GM10266 (cell line): Measurements from ENCODE around the gene OMP.
A peak's percentile ranks its signal among the peaks of the same experiment; 100 is the strongest.

Experiments used
- DNase-seq: peaks from one replicate; pipeline ENCODE4 v3.0.0; 2012; ENCODE audit errors: extremely low spot score
- TF ChIP-seq, protein P1 (sequence below): IDR thresholded peaks from 2 replicates; pipeline ENCODE4 v1.5.1; 2012; ENCODE audit warnings: mild to moderate bottlenecking, low read depth; ENCODE audit not compliant: control insufficient read depth, insufficient read depth; ENCODE audit errors: missing control alignments

Gene OMP

DNA sequence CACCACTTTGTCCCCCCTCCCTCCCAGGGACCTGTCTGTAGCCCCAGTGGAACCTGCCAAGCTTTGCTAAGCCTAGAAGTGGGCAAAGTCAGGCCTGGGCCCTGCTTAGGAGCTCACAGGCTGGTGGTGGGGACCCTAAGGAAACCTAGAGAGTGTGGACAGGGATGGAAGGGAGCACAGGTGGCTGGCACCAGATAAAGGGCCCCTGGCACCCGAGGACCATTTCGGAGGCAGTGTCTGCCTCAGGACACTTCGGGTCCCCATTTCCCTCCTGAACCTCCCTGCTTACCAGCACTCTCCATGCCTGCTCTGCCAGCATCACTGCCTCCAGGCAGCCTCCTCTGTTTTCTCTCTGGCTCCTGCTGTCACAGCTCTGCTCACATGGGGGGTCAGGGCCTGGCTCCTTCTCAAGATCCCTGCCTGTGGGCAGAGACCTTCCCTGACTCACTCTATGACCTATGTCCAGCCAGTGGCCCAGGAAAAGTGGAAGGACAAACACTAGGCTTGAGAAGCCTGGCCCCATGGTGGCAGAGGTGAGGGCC lies 13.6 kb upstream of the OMP start:
- no peak for DNase-seq
- TF ChIP-seq, protein P1, sequence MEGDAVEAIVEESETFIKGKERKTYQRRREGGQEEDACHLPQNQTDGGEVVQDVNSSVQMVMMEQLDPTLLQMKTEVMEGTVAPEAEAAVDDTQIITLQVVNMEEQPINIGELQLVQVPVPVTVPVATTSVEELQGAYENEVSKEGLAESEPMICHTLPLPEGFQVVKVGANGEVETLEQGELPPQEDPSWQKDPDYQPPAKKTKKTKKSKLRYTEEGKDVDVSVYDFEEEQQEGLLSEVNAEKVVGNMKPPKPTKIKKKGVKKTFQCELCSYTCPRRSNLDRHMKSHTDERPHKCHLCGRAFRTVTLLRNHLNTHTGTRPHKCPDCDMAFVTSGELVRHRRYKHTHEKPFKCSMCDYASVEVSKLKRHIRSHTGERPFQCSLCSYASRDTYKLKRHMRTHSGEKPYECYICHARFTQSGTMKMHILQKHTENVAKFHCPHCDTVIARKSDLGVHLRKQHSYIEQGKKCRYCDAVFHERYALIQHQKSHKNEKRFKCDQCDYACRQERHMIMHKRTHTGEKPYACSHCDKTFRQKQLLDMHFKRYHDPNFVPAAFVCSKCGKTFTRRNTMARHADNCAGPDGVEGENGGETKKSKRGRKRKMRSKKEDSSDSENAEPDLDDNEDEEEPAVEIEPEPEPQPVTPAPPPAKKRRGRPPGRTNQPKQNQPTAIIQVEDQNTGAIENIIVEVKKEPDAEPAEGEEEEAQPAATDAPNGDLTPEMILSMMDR, result no peak

DNA sequence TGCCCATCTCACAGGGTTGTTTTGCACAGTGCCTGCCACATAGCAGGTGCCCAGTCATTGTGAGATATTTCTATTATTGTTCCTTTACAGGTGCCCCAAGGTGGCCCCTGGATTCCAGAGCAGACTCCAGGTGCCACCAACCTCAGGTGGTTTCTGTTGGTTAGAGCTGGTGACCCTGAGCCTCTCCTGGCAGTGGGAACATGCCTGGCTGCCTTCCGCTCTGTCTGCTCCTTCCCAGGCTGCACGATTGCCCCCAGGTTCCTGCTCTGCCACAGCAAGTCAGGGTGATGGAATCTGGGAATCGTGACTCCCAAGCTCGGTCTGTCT lies 12.6 kb upstream of the OMP start:
- DNase-seq, result no peak
- TF ChIP-seq, protein P1, result no peak

DNA sequence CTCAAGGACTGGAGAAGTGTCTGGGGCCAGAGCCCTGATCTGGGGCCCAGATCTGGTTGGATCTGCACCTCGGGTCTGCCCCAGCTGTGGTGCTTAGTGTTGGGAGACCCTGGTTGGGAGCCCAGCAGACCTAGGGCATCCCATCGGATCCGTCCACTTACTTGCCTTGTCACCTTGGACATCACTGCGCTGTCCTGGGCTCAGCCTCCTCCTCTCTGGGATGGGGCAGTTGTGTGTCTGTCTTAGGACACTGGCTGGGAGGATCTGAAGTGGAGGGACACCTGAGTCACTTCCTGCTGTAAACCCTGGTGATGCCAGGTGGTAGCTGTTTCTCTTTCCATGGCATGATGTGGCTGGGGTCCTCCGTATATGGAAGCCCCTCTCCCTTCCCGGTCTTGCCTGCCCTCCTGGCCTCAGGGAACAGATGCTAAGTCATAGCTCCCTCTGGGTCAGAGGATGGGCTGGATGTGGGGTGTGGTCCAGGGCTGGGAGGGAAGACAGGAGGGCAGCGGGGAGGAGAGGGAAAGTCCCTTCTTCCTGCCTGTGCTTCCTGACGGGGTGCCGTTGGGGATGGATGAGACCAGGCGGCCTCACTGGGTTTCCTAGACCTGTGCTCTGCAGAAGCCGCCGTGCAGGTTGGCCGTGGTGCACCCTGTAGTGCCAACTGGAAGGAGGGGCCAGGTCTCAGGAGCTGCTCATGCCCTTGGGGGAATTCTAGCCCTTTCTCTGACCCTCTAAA lies 12.1 kb upstream of the OMP start:
- TF ChIP-seq, protein P1, result no peak
- no peak for DNase-seq

DNA sequence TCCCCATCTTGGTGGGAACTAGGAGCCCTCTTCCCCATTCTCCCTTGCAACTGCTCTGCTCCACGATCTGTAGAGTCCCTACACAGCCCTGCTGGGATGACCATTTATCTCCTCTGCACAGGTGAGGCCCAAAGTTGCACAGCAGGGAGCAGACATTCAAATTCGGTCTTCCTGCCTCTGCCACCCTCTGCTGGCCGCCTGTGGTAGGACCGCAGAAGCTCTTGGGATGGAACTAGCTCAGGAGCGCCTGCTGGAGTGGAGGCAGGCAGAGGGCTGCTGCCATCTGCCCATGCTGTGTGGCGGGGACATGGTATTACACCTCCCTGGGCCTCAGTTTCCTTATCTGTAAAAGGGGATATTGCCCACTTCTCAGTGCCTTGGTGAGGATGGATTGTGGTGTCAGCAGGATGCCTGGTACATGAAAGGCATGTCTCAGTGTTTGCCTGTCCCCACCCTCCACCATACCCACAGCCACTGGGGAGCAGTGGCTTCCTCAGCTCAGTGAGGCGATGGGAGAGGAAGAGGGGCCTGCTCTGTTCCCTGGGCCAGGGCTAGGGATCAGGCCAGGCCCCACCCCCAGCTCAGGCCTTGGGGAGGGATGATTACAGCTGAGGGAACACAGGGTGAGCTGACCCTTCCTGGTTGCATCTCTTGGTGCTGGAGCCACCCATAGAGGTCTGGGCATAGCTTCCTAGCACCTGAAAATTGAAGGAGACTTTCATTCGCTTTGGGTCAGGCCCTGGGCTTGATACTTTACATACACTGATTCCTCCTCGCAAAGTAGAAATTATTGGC lies 11.3 kb upstream of the OMP start:
- TF ChIP-seq, protein P1, result peak; percentile 88
- DNase-seq, result peak; percentile 90

DNA sequence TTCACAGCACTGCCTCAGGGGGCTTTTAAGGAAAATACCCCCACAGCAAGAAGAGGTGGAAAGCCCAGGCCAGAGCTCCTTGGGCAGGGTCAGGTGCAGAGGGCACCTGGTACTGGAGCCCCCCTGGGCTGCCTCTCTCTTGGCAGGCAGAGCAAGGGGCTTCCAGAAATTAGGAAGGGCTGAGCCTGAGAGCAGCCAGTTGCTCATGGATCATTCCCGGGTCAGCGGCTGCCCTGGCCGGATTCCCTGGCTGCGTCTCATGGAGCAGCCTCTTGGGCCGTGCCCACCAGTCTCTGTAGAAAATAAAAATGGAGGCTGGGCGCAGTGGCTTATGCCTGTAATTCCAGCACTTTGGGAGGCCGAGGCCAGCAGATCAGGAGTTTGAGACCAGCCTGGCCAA lies 10.3 kb upstream of the OMP start:
- DNase-seq, result no peak
- TF ChIP-seq, protein P1, result no peak

DNA sequence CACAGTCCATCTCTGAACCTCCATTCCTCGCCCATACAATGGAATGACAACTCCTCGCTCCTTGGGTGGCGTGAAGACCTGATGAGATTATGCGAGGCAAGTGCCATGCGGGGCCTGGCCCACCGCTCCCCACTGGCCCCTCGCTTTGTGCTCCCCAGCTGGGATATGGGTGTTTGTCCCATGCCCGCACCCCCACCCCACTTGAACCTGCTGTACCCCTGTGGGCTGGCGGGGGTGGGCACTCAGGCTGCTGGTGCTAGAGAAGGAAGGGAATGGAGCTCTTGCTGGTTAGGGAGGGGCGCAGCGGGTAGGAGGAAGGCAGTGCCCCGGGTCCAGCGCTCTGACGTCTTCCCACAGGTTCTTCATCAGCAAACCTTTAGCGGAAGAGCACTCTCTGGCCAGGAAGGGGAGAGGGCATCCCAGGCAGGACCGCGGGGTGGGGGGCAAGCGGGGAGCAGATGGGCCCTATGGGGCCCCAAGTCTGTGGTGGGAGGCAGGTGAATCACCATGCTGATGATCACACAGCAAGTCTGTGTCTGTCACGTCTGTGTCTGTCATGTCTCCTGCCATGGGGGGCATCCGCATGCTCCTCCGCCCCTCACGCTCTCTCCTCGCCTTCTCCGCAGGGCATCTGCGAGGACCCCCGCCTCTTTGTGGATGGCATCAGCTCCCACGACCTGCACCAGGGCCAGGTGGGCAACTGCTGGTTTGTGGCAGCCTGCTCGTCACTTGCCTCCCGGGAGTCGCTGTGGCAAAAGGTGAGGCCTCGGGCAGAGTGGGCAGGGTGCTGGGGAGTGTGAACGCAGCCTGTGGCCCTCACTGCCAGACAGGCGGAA lies 9.4 kb upstream of the OMP start:
- TF ChIP-seq, protein P1, result no peak
- no peak for DNase-seq
